GM18505 (cell line): Measurements from ENCODE around the gene IPO9.
"Not testable (repeated sequence)": the region's sequence is repeated elsewhere in the genome, so short reads cannot be mapped to it uniquely, and the experiment has no call there.

ENCODE experiments used
- ATAC-seq: cut with Tn5 transposase; IDR thresholded peaks from one replicate; pipeline ENCODE4 v1.9.1; 2021; ENCODE audit not compliant: unreplicated experiment
- POLR2A ChIP-seq: IDR thresholded peaks from 4 replicates; pipeline ENCODE4 v1.6.1; 2011; ENCODE audit warnings: borderline replicate concordance; ENCODE audit not compliant: insufficient read depth, insufficient read length; ENCODE audit errors: extremely low read depth

IPO9 gene

DNA sequence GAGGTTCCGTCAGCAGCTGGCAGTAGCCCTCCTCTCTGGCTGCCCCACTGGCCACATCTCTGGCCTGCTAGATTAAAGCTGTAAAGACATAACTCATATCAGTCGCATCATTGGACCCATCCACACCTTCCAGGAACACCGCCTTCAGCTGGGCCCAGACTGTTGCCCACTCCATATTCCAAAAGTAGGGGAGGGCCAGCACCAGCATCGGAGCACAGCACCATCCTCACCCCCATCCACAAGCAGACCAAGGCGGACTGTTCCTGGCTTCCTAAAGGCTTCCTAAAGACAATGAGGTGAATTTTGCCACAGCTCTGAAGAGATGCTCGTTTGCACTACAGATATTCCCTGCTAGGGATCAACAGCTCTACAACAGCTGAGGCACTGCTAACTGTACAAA is 63.3 kb downstream of the IPO9 start:
- TF ChIP-seq POLR2A = no peak
- ATAC-seq = no peak

DNA sequence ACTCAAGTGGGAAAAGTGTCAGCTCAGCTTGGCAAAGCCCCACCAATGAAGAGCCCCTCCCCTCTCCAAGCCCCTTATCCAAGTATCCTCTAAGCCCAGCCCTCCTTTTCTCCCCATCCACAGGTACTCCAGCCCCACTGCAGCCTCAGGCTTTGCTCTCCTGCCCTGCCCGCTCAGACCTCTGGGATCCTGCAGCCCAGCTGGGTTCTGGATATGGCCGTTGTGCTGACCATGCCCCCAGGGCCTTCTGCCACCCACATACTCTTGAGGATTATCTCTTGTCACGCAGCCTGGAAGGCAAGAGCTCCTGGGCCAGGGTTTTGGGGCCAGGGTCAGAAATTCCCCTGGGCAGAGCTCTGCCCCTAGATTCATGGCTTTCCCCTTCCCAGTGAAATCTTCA is 64.5 kb downstream of the IPO9 start:
- no peak for TF ChIP-seq POLR2A
- no peak for ATAC-seq

DNA sequence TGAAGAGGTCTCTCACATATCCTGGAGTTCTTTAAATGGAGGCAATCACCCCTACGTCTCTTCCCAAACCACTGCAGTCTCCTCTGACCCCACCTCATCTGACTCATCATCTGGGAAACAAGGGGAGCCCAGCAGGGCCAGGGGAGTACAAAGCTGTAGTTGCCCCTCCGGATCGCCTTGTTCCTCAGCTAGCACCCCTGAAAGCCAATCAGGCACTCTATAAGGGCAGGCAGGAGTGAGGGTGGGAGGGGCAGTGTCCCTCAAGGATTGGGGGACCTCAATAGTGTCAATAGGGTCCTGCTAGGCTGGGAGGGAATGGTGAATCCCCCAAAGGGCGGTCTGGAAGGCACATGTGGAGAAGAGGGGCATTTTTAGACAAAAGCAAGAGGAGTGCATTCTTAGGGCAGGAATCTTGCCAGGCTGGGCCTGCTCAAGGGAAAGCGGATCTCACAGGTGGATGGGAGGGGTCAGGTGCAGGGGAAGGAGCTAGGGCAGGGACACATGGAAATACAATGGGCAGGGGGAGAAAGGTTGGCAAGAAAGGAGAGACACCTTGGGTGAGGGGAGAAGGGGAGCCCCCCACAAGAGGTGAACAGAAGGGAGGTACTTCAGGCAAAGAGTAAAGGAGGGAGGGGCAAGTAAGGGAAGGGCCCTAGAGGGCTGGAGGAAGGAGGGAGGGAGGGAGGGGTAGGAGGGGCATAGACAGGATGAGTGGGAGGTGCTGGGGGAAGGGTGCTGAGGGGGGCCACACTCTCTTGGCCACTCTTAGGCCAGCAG is 65.6 kb downstream of the IPO9 start:
- no peak for ATAC-seq
- TF ChIP-seq POLR2A = no peak

GRCh38 chr1:201895120-201895665 is 66.2 kb downstream of the IPO9 start:
- no peak for TF ChIP-seq POLR2A
- no peak for ATAC-seq

DNA sequence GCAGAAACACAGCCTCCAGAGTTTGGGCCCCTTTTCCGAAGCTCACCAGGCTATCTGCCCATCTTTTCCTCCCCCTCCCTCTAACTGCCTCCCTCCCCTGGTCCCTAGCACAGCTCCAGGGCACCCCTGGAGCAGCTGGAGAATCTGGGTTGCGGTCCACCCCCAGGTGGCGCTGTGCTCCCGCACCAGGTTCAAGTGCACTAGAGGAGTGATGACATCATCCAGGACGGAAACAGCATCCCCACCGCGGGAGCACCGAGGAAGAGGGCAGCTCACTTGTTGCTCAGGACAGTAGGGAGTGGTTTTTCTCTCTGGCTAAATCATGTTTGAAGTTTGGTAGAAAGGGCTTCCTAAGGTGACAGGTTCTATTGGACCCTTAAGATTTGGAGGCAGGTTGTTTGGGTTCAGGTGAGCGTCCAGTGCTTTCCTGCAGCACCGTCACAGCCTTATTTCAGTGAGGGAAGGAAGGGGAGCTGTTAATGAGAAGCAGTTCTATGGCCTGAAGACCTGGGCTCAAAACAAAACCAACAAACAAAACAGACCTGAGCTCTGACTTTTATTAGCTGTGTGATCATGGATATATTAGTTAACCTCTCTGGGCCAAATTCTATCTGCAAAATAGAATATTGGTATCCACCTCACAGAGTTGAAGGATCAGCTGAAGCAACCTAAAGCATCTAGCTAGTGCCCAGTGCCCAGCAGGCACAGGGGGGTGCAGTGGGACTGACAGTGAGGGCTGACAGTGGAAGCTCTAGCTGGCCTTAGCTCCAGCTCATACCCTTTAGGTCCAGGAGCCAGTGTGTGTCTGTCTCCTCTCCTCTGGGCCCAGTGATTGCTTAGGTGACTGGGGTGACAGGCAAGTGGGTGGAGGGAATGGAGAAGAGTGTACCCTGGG is 67.2 kb downstream of the IPO9 start:
- no peak for TF ChIP-seq POLR2A

GRCh38 chr1:201896951-201897391 is 68.0 kb downstream of the IPO9 start:
- no peak for ATAC-seq
- no peak for TF ChIP-seq POLR2A

More for the DNA sequence above, 67.2 kb downstream of the IPO9 start:
- no peak for ATAC-seq

DNA sequence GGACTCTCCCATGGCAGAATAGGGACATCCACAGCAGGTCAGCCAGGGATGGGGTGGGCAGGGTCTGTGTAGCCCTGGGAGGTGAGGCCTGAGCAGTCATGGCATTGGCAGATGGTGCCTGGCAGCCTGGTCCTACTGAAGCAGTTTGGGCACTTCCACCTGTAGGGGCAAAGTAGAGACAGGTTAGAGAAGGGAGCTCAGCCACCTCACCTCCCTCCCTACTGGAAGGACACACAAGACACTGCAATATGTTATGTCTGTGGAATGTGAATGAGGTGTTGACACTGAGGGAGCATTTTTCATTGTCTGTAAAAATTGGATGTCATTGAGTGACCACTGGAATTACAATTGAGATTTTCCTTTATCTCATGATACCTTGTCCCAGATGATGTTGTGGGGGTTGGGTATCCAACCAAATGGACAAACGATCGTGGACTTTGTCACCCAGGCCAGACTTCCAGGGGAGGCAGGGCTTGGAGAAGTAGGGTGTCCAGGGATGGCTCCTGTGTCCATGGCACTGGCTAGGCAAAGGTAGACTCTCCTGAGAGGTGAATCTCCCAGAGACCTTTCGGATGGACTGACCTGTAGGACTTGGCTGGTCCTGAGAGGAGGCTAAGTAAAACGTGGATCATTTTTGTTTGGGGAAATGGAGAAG is 69.4 kb downstream of the IPO9 start:
- no peak for ATAC-seq
- TF ChIP-seq POLR2A = no peak

DNA sequence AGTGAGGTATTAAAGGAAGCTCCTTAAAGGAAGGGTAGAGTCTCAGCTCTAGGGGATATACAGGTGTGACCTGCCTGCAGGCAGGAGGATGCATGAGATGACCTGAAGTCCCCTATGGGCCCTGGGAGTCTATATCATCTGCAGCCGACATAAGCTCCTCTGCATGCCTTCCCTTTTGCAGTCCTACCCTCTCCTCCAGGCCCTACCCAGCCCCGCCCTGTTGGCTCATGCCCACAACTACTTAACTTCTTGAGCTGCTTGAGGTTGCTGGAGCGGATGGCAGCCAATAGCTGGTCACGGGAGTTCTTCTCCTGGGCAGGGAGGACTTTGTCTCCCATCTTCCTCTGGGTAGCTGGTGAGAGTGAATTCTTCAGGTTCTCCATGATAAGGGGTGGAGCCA is 70.0 kb downstream of the IPO9 start:
- TF ChIP-seq POLR2A = no peak
- no peak for ATAC-seq

GRCh38 chr1:201899683-201900429 is 70.9 kb downstream of the IPO9 start:
- TF ChIP-seq POLR2A = no peak
- no peak for ATAC-seq

- ATAC-seq = no peak
These were observed 71.5 kb downstream of the IPO9 start for GRCh38 chr1:201900476-201900875.

DNA sequence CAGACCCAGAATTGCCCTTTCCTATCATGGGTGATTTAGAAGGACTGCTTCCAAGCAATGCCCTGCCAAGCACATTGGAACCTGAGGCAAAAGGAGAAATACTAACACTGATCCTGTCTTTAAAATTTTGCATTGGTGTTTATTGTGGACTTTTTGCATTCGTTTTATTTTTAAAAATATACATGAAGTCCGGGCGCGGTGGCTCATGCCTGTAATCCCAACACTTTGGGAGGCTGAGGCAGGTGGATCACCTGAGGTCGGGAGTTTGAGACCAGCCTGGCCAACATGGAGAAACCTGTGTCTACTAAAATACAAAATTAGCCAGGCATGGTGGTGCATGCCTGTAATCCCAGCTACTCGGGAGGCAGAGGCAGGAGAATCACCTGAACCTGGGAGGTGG is 72.1 kb downstream of the IPO9 start:
- ATAC-seq = not testable (repeated sequence)

More at GRCh38 chr1:201900476-201900875, 71.5 kb downstream of the IPO9 start:
- TF ChIP-seq POLR2A = no peak

- TF ChIP-seq POLR2A = no peak
- no peak for ATAC-seq
These were observed 73.2 kb downstream of the IPO9 start for GRCh38 chr1:201902198-201902597.
